ENCODE measurements around the gene PRKCE. TPM values are rescaled to one million over a fixed set of nuclear protein-coding genes. Genes with fewer than 3 reads are reported as not detected.

The PRKCE gene
- total and polyA plus RNA-seq, 2 of the 8 experiments (the other 6 are each of a cell fraction or from before 2014, with no cell fraction given): 0.54 to 2.1 TPM

GRCh38 chr2:45932278-45932975 is 281.0 kb downstream of the PRKCE start:
- Histone ChIP-seq H3K23me2 (ENCODE audit: low read depth, low read length) (no peaks in the 10 kb centered on the region), H2BK12ac (ENCODE audit: low read depth, low read length) (no peak overlapping the region), H2BK120ac (replicated peaks; ENCODE audit: low read depth, low read length) (no peak overlapping the region), H3K27ac (ENCODE audit: low read depth, low read length) (no peak overlapping the region), H3K18ac (ENCODE audit: extremely low read depth, low read length) (no peak overlapping the region), H2BK15ac (ENCODE audit: low read length) (no peak overlapping the region), H2BK5ac (ENCODE audit: low read depth, low read length) (no peak overlapping the region), H3K4me3 (ENCODE audit: extremely low read depth in 1 of 4, insufficient read depth in 2 of 4, low read depth in 3 of 4, low read length in 4 of 4) (no peak overlapping the region), H3K4me2 (ENCODE audit: insufficient read depth in 1 of 2, low read depth in 2 of 2, low read length in 2 of 2) (no peak overlapping the region), H3K79me1 (ENCODE audit: low read depth, low read length) (no peaks in the 10 kb centered on the region), H4K8ac (ENCODE audit: extremely low read depth, insufficient read depth, low read length) (no peak overlapping the region), H4K20me1 (replicated peaks in 1 of 2; ENCODE audit: control insufficient read depth in 1 of 2, insufficient read depth in 2 of 2, low read length in 2 of 2) (no peaks in the 10 kb centered on the region), H3K4me1 (replicated peaks in 1 of 4; ENCODE audit: control insufficient read depth in 3 of 4, insufficient read depth in 4 of 4, low read length in 3 of 4) (peaks cover 0 to 2% (median 0%) of the 10 kb centered on the region in 4 experiments; a peak in 2 of 7 replicates), H3K27me3 (replicated peaks in 1 of 4; ENCODE audit: control insufficient read depth in 3 of 4, extremely low read depth in 1 of 4, insufficient read depth in 3 of 4, low read length in 3 of 4) (no peaks in the 10 kb centered on the region), H2AFZ (ENCODE audit: low read length) (no peak overlapping the region), H3K79me2 (ENCODE audit: control insufficient read depth in 1 of 2, insufficient read depth in 2 of 2, low read length in 2 of 2) (no peaks in the 10 kb centered on the region), H3K9me3 (ENCODE audit: insufficient read depth in 2 of 2, low read depth in 1 of 2, low read length in 1 of 2) (no peaks in the 10 kb centered on the region), H3K9ac (replicated peaks in 1 of 4; ENCODE audit: extremely low read depth in 1 of 4, low read depth in 3 of 4, low read length in 3 of 4) (no peak overlapping the region), H4K91ac (replicated peaks; ENCODE audit: insufficient read length, low read length) (no peak overlapping the region), H4K5ac (ENCODE audit: insufficient read length, low read depth, low read length) (no peak overlapping the region), H3K14ac (ENCODE audit: insufficient read length) (no peak overlapping the region), H2BK20ac (ENCODE audit: low read length) (no peak overlapping the region), H2AK5ac (ENCODE audit: low read depth, low read length) (no peak overlapping the region), H3K23ac (ENCODE audit: insufficient read length) (no peak overlapping the region), H3K56ac (replicated peaks; ENCODE audit: insufficient read length, low read depth, low read length) (no peak overlapping the region), H3K36me3 (ENCODE audit: control insufficient read depth in 2 of 4, insufficient read depth in 4 of 4, low read length in 3 of 4) (no peaks in the 10 kb centered on the region), H3K4ac (replicated peaks; ENCODE audit: insufficient read length, low read depth, low read length) (no peak overlapping the region)
- 93% methylated on average over 8 of the region's 8 CpGs; no CpG with 5 or more reads in 1 of the 2 experiments for WGBS, 2 experiments (ENCODE audit: extremely low coverage in 1 of 2, insufficient coverage in 1 of 2, insufficient read length in 1 of 2, insufficient replicate concordance in 2 of 2, low coverage in 1 of 2, low lambda C conversion rate in 2 of 2, missing lambda C conversion rate in 1 of 2)
- no peak for DNase-seq (ENCODE audit: low read depth in 1 of 2, low spot score in 2 of 2)
- ChIA-PET POLR2A (ENCODE audit: partially characterized antibody) (interaction anchor here (1.5 kb wide), 1 partner anchor 282 kb away, joined by 3 read pairs; no protein-coding TSS in a partner anchor), CTCF (ENCODE audit: partially characterized antibody) (interaction anchor here (1.0 kb wide), 1 partner anchor 120 kb away, joined by 3 read pairs; no protein-coding TSS in a partner anchor)
- no peak for FAIRE-seq
- TF ChIP-seq KDM5A (IDR thresholded peaks at IDR 0.05; ENCODE audit: low read length) (no peak), BCL11A (IDR thresholded peaks at IDR 0.05; ENCODE audit: low read depth in 2 of 2, low read length in 2 of 2) (no peak), HDAC2 (IDR thresholded peaks at IDR 0.05; ENCODE audit: borderline replicate concordance in 1 of 2, low read depth in 2 of 2, low read length in 2 of 2) (no peak), RNF2 (IDR thresholded peaks at IDR 0.05; ENCODE audit: borderline replicate concordance, low read depth, low read length, missing control alignments, poor library complexity, severe bottlenecking) (no peak), SP4 (IDR thresholded peaks at IDR 0.05; ENCODE audit: low read length) (no peak), TAF7 (optimal IDR thresholded peaks at IDR 0.05; ENCODE audit: borderline replicate concordance, low read depth, low read length) (no peak), KDM4A (IDR thresholded peaks at IDR 0.05; ENCODE audit: low read depth, low read length, severe bottlenecking) (no peak), ZNF274 (IDR thresholded peaks at IDR 0.05; ENCODE audit: borderline replicate concordance, extremely low read depth, low read length) (no peak), RAD21 (IDR thresholded peaks at IDR 0.05 in 1 of 2, conservative IDR thresholded peaks at IDR 0.05 in 1 of 2; ENCODE audit: low read depth in 2 of 2, low read length in 2 of 2) (no peak), HDAC6 (IDR thresholded peaks at IDR 0.05; ENCODE audit: low read depth, low read length) (no peak), SP2 (IDR thresholded peaks at IDR 0.05; ENCODE audit: low read length) (no peak), RBBP5 (IDR thresholded peaks at IDR 0.05; ENCODE audit: borderline replicate concordance, low read depth, low read length) (no peak)
